Left ventricle myocardium inferior (tissue), 1 donor: ENCODE data around the gene COX8C. TPM values are rescaled to one million over a fixed set of nuclear protein-coding genes. Genes with fewer than 3 reads are reported as not detected.

ENCODE experiments used
- DNase-seq: peaks from one replicate; pipeline ENCODE4 v3.0.0-alpha.2; 2020
- H3K27ac ChIP-seq: fragments of 200-600 bp; replicated peaks from 2 replicates; pipeline ENCODE4 v1.8.0; 2021
- H3K27me3 ChIP-seq: fragments of 200-600 bp; 2 replicates; pipeline ENCODE4 v1.8.0; 2021; ENCODE audit warnings: low read depth
- H3K36me3 ChIP-seq: fragments of 200-600 bp; 2 replicates; pipeline ENCODE4 v1.8.0; 2021
- H3K4me1 ChIP-seq: fragments of 200-600 bp; 2 replicates; pipeline ENCODE4 v1.8.0; 2021
- H3K4me3 ChIP-seq: fragments of 200-600 bp; 2 replicates; pipeline ENCODE4 v1.8.0; 2021; ENCODE audit warnings: mild to moderate bottlenecking, moderate library complexity
- H3K9me3 ChIP-seq: fragments of 200-600 bp; replicated peaks from 2 replicates; pipeline ENCODE4 v1.8.0; 2021
- CTCF ChIP-seq: fragments of 200-600 bp; IDR thresholded peaks from 2 replicates; pipeline ENCODE4 v1.8.0; 2021; ENCODE audit warnings: antibody characterized with exemption, mild to moderate bottlenecking, borderline replicate concordance
- intact Hi-C: fragments of 100-400 bp; cut with micrococcal nuclease; formaldehyde crosslinking; loops from one replicate; pipeline ENCODE4 v1.11.0; 2022
- total RNA-seq: library from RNA; stranded (reverse); fragmentation: NEBNext Ultra II Directional; extraction: Animal tissue kit (Norgen Biotek cat#: 25700); gene quantifications from one replicate; pipeline ENCODE4 v1.2.1, GENCODE V29; 2021
- donor health status: DM: no; HTN: yes; CAD: no; lungs with severe emphysema.

The COX8C gene
- total RNA-seq, 1 donor from 2014 or later = 1.3 TPM

DNA sequence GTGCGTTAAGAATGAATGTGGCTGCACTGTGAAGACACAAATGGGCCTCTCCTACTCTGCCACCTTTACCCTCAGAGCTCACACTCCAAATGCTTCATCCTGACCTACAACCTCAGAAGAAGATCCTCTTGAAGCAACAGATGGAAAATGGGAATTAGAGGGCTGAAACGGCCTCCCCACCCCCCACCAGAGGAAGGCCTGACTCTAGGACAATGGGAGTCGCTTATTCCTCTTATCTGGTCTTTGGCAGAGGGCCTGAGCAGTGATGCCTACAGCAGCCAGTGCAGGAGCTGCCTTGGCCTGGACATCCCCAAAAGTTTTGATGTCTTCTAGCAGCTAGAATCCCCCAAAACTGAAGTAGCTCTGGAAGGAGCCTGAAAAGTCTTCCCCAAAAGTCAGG lies 43.3 kb upstream of the COX8C start:
- Histone ChIP-seq H3K27ac (no peak overlapping the region), H3K27me3 (no peaks in the 10 kb centered on the region), H3K9me3 (no peaks in the 10 kb centered on the region), H3K36me3 (no peaks in the 10 kb centered on the region), H3K4me3 (no peak overlapping the region), H3K4me1 (peaks cover 68% of the 10 kb centered on the region)
- intact Hi-C loops = no loop called here
- peak; percentile 36 for DNase-seq
- TF ChIP-seq CTCF = no peak

- TF ChIP-seq CTCF = no peak
- Histone ChIP-seq H3K27me3 (no peaks in the 10 kb centered on the region), H3K4me1 (peaks cover 64% of the 10 kb centered on the region), H3K9me3 (no peaks in the 10 kb centered on the region), H3K27ac (no peak overlapping the region), H3K4me3 (no peak overlapping the region), H3K36me3 (no peaks in the 10 kb centered on the region)
- intact Hi-C loops = no loop called here
- DNase-seq = no peak
Observed at GRCh38 chr14:93304771-93305170, 42.2 kb upstream of the COX8C start.

GRCh38 chr14:93305725-93306418 lies 41.1 kb upstream of the COX8C start:
- H3K4me1 ChIP-seq = peaks cover 66% of the 10 kb centered on the region
- intact Hi-C loops = no loop called here

DNA sequence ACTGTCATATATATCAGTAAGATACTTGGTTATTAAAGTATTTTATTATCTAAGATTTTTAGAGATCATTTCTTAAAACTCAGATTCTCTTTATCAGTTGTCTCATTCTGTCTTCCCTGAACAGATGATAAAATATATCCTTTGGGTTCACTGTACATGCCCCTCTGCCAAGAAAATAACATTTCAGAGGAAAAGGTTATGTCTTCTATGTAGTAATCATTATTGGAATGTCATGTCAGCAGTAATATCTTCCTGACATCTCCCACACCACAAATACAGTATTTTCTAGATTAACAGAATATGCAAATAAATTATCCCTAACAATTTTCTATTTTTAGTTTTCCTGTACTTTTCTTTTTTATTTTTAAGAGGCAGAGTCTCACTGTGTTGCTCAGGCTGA lies 40.2 kb upstream of the COX8C start:
- intact Hi-C loops = no loop called here
- TF ChIP-seq CTCF = no peak
- H3K4me3 ChIP-seq = no peak overlapping the region
- H3K27ac ChIP-seq = no peak overlapping the region
- DNase-seq = no peak
- H3K27me3 ChIP-seq = no peaks in the 10 kb centered on the region
- no peaks in the 10 kb centered on the region for H3K36me3 ChIP-seq
- H3K4me1 ChIP-seq = peaks cover 72% of the 10 kb centered on the region
- no peaks in the 10 kb centered on the region for H3K9me3 ChIP-seq

More at GRCh38 chr14:93305725-93306418, 41.1 kb upstream of the COX8C start:
- no peak for DNase-seq
- Histone ChIP-seq H3K4me3 (no peak overlapping the region), H3K36me3 (no peaks in the 10 kb centered on the region), H3K9me3 (no peaks in the 10 kb centered on the region), H3K27me3 (no peaks in the 10 kb centered on the region), H3K27ac (no peak overlapping the region)
- TF ChIP-seq CTCF = no peak

- no peak for TF ChIP-seq CTCF
- intact Hi-C loops = no loop called here
- no peak for DNase-seq
- H3K4me3 ChIP-seq = no peak overlapping the region
- peaks cover 78% of the 10 kb centered on the region for H3K4me1 ChIP-seq
- no peak overlapping the region for H3K27ac ChIP-seq
- no peaks in the 10 kb centered on the region for H3K27me3 ChIP-seq
- H3K36me3 ChIP-seq = no peaks in the 10 kb centered on the region
- no peaks in the 10 kb centered on the region for H3K9me3 ChIP-seq
Observed at GRCh38 chr14:93308686-93309345, 38.2 kb upstream of the COX8C start.
